ENCODE measurements around the gene USP5.

- TF ChIP-seq CTCF (conservative IDR thresholded peaks at IDR 0.05; ENCODE audit: low read length) (no peak), EZH2phosphoT487 (IDR thresholded peaks at IDR 0.05; ENCODE audit: borderline replicate concordance, low read depth, low read length) (no peak)
Measured at GRCh38 chr12:6837370-6838060, 14.4 kb upstream of the USP5 start.

Data from OCI-LY7 (cell line).